Islet precursor cell (in vitro differentiated cells): ENCODE results near the gene ETV6.

Experiments
- DNase-seq: peaks from one replicate; pipeline ENCODE4 v3.0.0-alpha.2; 2018

ETV6 gene

DNA sequence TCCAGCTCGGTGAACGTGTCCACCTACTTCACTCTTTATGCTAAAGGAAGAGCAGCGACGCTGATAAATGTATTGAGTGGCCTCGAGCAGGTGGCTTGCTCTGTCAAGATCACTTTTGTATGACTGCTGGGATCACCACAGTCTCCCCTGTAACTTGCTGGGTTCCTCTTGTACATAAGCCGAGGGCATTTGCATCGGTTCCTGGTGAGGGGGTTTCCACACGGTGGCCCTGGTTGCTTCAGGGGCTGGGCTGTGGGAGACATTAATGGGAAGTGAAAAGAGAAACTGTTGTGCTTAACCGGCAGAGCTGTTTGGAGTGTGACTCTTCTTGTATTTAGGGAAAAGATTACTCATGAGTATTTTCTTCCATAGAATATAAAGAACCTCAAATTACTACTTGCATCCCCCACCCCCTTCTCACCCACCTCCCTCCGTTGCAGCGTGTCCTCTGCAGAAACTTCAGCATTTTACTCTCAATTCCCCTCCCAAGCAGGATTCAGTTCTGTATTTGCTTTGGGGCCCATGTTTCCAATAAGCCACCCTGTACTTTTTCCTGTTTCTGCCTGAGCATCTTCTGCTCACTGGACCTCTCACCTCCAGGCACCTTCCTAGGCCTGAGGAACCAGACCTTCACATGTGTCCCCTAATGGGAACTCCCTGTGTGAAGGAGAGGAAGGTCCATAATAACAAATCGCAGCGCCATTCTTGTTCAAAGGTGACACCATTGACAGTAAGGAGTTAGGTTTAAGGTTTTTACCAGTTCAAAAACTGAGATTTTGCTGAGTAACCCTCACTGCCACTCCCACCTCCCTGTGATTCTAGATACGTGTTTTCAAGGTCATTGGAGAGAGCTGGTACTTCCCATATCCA lies 187.0 kb downstream of the ETV6 start:
- DNase-seq: no peak

DNA sequence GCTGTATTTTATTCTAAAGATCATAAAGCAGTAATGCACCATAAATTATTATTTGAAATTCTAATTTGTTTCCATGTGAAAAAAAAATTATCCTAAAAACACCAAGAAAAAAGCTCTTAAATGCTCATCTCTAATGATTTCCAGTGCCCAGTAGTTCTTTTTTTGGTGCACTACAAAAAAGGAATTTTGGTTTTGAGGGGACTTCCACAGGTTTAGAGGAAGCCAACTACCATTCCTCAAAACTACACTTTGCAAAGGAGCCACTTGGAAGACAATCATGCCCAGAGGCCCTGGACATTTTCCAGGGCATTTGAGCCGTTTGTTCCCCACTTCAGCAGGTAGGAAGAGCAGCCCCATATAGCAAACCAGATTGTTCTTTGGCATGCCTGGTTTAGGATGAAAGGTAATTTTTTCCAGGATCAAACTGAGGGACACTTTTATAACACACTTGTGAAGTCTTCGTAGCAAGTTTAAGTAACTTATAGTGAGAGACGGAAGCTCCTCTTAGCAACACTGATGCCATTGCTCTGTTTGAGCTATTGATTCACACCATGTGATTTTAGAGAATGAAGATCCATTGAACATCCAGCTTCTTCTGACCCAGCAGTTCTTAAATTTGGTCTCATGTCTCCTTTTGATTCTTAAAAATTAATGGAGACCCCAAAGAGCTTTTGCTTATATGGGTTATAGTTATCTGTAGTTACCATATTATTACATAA lies 187.9 kb downstream of the ETV6 start:
- no peak for DNase-seq

DNA sequence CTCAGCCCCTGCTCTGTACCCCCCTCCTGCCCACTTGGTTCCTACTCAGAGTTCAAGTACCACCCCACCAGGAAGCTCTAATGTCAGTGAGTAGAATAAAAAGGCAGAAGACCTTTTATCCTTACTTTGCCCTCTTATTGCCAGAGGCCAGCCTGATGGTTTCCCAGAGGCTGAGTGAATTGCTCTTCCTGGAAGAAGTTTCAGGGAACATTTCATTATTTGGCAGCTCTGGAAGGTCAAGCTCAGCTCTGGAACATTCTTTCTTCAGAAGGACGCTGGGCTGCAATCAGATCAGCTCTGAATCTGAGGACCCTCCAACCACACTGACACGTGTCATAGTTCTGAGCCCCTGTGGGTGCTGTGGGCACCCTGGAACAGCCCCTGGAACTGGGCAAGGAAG lies 188.9 kb downstream of the ETV6 start:
- no peak for DNase-seq

DNA sequence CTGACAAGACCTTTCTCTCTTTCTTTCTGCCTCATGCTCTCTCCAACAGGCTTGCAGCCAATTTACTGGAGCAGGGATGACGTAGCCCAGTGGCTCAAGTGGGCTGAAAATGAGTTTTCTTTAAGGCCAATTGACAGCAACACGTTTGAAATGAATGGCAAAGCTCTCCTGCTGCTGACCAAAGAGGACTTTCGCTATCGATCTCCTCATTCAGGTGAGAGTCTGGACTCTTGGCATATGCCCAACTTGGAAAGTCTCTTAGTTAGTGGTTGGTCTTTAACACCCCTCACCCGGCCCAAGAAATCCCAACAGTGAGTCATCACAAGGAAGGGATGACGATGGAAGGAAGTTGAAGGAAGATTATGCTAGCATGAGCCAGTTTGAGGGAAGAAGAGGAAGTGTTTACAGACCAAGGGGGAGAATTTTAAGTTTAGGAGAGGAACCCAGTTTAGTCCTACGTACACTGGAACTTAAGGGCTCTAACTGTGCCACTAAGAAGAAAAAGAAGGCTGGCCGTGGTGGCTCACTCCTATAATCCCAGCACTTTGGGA lies 189.7 kb downstream of the ETV6 start:
- DNase-seq: no peak

DNA sequence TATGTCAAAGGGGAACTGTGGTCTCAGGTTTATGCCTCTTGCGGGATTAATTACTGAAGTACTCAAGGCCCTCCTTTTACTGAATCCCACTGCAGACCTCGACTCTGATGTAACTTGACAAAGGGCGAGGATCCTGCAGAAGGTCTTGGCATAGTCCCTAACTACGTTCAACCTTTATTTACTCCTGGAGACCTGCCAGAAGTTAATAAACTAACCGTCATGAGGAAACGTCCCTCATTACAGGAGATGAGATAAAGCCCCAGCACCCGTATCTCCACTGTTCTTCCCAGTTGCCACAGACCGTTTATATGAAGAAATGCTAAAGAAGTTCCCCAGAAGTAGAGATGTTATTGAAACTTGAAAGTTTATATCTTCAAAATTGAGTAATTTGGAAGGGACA lies 190.9 kb downstream of the ETV6 start:
- peak; percentile 24 for DNase-seq

DNA sequence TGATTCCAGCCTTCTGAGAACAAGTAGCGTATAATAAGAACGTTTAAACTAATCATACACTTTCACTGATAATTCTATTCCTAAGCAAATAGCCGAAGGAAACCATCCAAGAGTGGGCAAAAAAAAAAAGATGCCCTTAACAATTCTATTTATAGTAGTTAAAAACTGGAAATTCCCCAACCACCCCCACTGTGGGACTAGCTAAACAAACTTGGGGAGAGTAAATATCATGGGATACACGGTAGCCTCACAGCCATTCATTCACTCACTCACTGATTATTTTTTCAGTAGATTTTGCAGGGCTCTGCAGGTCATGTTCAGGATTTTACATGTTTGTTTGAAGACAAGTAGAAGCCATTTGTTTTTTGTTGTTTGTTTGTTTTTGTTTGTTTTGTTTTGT lies 197.0 kb downstream of the ETV6 start:
- no peak for DNase-seq

DNA sequence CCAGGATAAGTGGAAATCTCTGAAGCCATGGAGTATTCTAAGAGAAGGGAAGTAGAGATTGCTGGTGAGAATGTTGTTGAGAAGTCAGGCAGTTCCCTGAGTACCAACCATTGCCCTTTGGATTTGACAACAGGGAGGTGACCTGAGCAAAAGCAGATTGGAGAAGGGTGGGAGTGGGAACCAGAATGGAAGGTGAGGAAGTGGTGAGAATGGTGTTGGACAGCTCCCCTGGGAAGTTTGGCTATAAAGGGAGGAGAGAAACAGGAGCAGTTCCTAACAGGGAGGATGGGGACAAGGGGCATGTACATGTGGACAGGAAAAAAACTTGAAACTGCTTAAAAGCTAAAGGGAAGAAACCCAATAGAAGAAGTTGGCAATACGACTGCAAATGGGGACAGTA lies 198.1 kb downstream of the ETV6 start:
- DNase-seq: no peak

DNA sequence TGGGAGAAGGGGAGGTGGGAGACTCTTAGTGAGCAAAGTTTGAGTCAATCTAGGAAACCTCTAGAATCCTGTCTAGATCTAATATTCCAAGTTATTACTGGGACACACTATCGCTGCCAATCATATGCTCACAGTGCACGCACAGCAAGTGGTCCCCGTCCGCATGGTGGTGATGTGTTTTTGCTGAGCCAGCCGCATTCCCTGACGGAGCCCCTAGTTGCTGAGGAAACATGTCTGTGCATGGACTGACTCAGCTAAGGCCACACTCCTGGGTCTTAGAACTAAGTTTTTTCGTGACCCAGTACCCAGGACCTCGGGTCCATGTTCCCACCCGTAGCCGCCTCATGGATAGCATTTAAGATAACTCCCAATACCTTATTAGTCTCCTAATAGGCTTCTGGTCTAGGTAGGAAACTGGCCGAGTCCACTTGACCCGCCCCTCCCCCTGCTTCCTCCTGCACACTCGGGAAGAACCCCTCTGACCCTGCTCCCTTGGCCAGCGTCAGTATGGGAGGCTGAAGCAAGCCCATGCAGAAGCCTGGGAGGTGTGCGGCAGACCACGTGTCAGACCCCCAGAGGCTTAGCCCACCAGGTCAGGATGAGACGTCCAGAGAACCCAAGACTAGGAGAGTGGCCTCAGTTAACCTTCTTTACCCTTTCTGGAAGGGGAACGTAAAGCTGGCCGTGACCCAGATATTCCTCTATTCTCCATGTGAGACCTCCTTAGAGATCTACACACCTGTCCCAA lies 200.5 kb downstream of the ETV6 start:
- DNase-seq: no peak

DNA sequence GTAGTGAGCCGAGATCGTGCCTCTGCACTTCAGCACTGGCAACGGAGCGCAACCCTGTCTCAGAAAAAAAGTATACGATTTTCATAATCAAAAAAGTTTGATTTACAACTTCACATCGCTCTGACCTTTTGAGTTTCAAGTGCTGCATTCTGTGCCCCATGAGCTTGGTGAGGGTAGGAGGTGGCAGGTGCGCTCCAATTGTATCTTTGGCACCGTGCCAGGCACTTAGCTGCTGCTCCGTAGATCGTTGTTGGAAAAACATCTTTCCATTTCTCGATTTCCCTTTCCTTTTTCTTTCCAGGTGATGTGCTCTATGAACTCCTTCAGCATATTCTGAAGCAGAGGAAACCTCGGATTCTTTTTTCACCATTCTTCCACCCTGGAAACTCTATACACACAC lies 203.7 kb downstream of the ETV6 start:
- DNase-seq: no peak

DNA sequence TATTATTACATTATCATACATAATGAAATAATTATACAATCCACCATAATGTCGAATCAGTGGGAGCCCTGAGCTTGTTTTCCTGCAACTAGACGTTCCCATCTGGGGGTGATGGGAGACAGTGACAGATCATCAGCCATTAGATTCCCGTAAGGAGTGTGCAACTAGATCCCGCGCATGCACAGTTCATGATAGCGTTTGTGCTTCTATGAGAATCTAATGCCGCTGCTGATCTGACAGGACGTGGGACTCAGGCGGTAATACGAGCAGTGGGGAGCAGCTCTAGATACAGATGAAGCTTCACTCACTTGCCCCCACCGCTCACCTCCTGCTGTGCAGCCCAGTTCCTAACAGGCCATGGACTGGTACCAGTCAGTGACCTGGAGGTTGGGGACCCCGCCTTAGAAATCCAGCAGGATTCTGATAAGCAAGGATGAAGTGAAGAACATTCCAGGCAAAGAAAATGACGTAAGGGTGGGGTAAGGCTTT lies 204.6 kb downstream of the ETV6 start:
- no peak for DNase-seq

DNA sequence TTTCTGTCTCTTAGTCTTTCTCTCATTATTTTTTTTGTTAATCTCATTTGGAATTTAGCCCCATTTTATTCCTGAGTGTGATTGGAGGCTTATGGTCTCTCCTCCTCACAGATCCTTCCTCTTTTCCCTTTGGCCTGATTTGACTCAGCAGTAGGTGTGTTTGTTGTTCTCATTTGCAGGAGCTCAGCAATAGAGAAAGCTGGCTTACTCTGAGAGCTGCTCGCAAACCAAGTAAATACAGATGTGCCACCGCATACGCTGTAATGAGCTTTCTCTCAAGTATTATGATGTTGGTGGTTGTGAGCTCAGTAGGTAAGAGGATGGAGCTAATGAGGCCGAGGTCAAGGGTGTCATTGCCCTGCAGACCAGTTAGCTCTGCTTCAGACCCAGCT lies 206.5 kb downstream of the ETV6 start:
- no peak for DNase-seq

DNA sequence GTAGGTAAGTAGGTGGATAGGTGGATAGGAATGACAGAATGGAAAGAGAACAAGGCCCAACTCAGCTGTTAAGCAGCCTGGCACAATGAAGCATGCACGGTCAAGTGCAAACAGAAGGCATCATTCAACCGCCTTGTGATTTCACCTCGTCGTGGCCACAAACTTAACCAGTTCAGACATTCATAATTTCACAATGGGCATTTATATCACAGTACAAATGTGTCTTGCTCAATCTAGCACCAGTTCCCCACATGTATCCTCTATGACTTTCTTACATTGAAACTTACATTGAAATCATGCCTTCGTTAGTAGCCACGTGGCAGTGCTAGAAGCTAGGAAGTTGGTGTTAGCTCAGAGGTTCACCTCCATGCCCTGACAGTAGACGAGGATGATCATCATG lies 207.5 kb downstream of the ETV6 start:
- no peak for DNase-seq

DNA sequence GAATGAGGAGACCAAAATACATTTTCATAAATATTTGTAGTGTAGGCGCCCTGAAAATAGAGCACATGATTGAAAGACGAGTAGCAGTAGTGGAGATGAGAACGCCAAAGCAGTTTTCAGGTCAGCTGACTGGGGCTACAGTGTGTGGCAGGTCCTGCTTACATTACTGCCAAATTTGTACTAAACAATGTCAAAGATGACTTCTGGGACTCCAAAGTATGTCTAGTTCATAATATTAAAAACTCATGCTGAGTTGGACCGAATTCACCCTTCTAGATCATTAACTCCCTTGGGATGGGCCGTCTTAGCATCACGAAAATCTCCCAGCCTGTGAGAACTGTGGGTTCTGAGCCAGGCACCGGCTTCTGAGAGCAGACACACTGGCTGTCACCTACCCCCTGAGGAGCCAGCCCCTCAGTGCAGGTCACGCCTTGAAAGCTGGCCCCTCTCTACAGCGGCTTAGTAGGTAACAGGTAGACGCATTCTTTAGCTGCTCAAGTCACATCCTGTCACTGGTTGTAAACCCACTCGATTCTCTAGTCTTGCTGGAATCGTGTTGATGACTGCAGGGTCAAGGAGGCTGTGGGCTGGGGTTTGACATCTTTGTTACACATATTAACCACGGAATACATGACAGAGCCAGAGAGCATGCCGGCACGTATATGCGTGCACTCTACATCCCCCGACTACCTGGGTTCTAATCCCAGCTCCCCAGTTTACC lies 210.4 kb downstream of the ETV6 start:
- DNase-seq: peak; percentile 71

DNA sequence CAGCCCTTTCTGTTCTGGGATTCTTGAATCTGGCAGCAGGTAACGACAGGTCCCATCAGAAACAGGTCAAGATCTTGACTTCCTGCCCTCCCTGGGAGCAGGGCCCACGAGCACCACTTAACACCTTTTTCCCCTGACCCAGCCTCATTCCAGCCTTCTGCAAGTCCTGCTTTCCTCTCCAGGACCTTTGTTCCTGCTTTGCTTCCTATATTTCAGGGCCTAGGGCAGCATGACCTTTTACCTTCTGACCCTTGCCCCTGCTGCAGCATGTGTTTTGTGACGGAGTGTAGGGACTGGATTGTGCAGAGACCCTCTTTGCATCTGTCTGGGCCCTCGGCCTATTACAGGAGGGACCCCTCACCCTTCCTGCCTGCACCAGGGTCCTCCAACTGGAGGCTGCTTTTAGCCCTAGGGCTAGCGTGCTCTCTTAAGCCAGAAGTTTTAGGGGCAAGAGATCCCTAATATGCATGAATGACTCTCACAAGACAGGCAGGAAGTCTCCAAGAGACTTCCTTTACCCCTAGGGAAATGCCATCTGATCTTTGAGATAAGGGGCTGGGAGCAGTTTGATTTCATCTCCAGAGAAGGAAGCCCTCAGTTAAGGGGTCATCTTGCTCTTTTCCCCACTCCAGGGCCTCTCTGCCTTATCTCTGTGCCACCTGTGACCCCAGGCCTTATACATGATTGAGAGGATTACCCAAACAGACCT lies 211.8 kb downstream of the ETV6 start:
- DNase-seq: peak; percentile 63

DNA sequence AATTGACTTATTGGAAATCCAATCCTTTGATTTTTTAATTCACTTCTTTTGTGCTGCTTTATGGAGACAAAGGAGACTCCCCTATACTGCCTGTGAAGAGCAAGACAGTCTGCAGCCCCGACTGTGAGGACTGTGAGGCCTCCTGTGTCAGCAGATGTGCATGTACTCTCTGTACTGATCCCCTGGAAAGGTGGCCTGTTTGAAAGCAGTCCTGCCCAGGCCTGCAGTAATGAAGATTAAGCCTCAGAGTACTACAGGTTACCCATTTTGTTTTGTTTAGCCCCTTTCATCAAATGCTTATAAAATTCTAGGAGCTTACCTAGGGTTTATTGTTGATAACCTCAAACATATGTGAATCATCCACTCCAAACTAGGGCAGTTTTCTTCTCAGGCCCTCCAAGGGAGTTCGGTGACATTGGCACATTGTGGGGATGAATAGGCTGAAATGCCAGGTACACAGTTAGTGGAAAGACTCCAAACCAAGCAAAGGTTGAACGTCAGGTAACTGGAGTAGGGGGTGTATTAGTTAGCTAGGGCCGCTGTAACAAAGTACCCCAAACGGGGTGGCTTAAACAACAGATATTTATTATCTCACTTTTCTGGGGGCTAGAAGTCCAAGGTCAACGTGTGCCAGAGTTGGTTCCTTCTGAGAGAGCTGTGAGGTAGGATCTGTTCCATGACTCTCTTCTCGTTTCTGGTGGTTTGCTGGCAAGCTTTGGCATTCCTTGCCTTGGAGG lies 212.6 kb downstream of the ETV6 start:
- peak; percentile 46 for DNase-seq

DNA sequence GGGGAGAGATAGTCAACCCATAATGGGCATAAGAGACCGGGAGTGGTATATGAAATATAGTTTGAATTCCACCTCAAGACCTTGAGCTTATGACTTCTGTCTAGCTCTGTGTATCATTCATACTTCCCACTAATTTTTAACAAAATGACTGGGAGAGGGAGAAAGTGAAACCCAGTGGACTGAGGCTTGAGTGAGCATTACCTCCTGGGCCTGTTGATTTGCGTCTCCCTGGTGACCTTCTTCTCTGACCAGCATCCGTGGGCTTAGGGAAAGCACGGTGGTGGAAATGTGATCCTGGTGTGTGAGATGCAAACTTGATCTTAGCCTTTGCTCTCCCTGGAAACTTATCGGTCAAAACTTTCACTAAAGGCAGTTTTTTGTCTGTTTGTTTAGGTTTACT lies 213.3 kb downstream of the ETV6 start:
- DNase-seq: peak; percentile 25

DNA sequence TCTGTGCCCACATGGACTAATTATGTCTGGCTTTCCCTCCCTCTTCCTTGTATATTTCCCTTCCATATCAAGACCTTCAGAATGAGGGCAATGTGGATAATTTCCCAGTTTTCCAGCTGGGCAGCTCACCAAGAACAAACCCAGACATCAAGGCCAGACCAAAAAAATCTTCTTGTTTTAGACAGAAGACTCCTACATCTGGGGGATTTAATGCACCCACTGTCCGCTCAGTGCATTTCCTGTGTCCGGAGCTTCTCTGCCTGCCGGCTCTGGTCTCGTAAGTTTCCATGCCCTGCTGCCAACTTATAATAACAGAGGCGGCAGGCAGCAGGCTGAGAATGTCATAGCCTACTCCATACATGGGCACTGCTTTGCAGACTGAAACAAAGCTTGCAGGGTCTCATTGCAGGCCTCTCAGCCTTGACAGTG lies 214.0 kb downstream of the ETV6 start:
- no peak for DNase-seq

DNA sequence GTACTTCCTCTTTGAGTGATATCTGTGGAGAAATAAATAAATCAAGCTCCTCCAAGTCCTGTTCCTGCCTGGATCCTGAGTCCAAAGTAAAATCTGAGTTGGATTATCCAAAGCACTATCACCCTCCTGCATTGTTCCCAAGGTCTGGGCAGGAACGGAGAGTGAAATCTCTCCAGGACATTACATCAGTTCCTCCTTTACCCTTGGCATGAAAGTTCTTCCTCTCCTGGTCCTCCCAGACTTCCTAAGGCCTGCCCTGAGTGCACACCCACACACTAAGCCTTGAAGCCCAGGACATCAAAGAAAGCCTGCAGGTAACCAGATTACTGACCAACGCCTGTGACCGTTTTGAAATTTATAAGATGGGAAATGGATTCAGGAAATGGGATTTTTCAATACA lies 214.5 kb downstream of the ETV6 start:
- no peak for DNase-seq

DNA sequence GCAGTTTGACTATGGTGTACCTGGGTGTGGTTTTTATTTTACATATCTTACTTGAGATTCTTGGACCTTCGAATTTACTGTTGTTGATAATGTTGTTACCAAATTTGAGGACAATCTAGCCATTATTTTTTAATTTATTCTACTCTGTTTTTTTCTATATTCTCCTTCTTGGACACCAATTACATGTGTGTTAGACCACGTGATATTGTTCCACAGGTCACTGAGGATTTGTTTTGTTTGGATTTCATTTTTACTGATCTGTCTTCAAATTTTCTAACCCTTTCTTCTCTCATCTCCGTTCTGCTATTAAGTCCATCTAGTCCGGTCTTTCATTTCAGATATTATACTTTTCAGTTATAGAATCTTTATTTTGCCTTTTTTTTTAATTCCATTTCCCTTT lies 216.3 kb downstream of the ETV6 start:
- no peak for DNase-seq

DNA sequence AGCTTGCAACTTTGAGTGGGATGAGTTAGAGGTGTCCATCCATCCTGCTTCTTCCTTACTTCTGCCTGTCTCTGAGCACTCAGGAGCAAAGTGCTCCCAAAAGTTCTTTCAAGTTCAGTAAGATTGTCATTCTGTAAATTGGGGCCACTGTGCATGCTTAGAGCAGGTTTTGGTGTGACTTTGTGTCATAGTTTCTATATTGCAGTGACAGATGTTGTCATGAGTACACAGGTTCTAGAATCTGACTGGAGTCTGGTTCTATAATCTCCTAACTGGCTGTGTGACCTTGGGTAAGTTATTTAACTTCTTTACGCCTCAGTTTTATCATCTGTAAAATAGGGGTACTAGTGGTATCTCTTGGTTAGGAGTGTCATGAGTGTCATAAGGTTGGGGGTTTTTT lies 218.6 kb downstream of the ETV6 start:
- DNase-seq: no peak

DNA sequence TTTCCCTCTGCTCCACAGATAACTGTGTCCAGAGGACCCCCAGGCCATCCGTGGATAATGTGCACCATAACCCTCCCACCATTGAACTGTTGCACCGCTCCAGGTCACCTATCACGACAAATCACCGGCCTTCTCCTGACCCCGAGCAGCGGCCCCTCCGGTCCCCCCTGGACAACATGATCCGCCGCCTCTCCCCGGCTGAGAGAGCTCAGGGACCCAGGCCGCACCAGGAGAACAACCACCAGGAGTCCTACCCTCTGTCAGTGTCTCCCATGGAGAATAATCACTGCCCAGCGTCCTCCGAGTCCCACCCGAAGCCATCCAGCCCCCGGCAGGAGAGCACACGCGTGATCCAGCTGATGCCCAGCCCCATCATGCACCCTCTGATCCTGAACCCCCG lies 219.9 kb downstream of the ETV6 start:
- no peak for DNase-seq
